ENCODE results near the gene TMEFF2.

TMEFF2 gene

GRCh38 chr2:192026059-192026824, 168.5 kb downstream of the TMEFF2 start:
- Histone ChIP-seq H2AFZ (ENCODE audit: low read depth, low read length, severe bottlenecking) (no peak overlapping the region), H3K27me3 (ENCODE audit: low read length) (no peaks in the 10 kb centered on the region), H3K9me2 (replicated peaks; ENCODE audit: insufficient read depth, low read length) (no peaks in the 10 kb centered on the region), H3K79me2 (ENCODE audit: insufficient read depth, low read length) (no peaks in the 10 kb centered on the region), H3K9ac (ENCODE audit: low read length) (no peak overlapping the region), H3K9me3 (ENCODE audit: insufficient read depth, low read length) (no peaks in the 10 kb centered on the region), H3K4me2 (ENCODE audit: low read depth, low read length, poor library complexity, severe bottlenecking) (no peak overlapping the region), H3K36me3 (ENCODE audit: low read length) (no peaks in the 10 kb centered on the region), H4K20me1 (ENCODE audit: low read depth, low read length) (no peaks in the 10 kb centered on the region), H3K4me3 (ENCODE audit: insufficient read depth, low read length, poor library complexity, severe bottlenecking) (no peak overlapping the region), H3F3A (ENCODE audit: insufficient read depth) (no peaks in the 10 kb centered on the region), H3K27ac (ENCODE audit: low read depth, low read length) (no peak overlapping the region)
- TF ChIP-seq EZH2phosphoT487 (conservative IDR thresholded peaks at IDR 0.05; ENCODE audit: low read length) = no peak
- TF ChIP-seq, protein P1, sequence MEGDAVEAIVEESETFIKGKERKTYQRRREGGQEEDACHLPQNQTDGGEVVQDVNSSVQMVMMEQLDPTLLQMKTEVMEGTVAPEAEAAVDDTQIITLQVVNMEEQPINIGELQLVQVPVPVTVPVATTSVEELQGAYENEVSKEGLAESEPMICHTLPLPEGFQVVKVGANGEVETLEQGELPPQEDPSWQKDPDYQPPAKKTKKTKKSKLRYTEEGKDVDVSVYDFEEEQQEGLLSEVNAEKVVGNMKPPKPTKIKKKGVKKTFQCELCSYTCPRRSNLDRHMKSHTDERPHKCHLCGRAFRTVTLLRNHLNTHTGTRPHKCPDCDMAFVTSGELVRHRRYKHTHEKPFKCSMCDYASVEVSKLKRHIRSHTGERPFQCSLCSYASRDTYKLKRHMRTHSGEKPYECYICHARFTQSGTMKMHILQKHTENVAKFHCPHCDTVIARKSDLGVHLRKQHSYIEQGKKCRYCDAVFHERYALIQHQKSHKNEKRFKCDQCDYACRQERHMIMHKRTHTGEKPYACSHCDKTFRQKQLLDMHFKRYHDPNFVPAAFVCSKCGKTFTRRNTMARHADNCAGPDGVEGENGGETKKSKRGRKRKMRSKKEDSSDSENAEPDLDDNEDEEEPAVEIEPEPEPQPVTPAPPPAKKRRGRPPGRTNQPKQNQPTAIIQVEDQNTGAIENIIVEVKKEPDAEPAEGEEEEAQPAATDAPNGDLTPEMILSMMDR (IDR thresholded peaks at IDR 0.05; ENCODE audit: insufficient read depth, low read length, poor library complexity, severe bottlenecking) = no peak

DNA sequence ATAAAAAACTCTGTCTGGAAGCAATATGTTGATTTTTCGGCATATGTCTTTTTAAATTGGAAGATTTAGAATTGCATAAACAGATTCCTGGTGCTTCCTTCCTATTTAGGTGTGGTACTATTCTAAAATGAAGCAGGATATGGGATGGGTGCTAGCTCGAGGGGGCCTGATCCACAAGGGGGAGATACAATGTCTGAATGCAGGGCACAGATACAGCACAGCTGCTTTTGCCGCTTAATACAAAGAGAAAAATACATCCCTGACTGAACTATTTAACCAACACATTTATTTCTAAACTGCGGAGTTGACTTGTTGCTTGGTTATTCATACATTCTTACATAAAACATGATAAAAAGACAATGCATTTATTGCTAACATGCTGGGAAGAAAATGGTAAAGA, 169.1 kb downstream of the TMEFF2 start:
- Histone ChIP-seq H3K9ac (ENCODE audit: low read length) (no peak overlapping the region), H3K9me3 (ENCODE audit: insufficient read depth, low read length) (no peaks in the 10 kb centered on the region), H3F3A (ENCODE audit: insufficient read depth) (no peaks in the 10 kb centered on the region), H3K9me2 (replicated peaks; ENCODE audit: insufficient read depth, low read length) (no peaks in the 10 kb centered on the region), H2AFZ (ENCODE audit: low read depth, low read length, severe bottlenecking) (no peak overlapping the region), H3K79me2 (ENCODE audit: insufficient read depth, low read length) (no peaks in the 10 kb centered on the region), H4K20me1 (ENCODE audit: low read depth, low read length) (no peaks in the 10 kb centered on the region), H3K4me3 (ENCODE audit: insufficient read depth, low read length, poor library complexity, severe bottlenecking) (no peak overlapping the region), H3K27me3 (ENCODE audit: low read length) (no peaks in the 10 kb centered on the region), H3K27ac (ENCODE audit: low read depth, low read length) (no peak overlapping the region), H3K36me3 (ENCODE audit: low read length) (no peaks in the 10 kb centered on the region), H3K4me2 (ENCODE audit: low read depth, low read length, poor library complexity, severe bottlenecking) (no peak overlapping the region)
- TF ChIP-seq EZH2phosphoT487 (conservative IDR thresholded peaks at IDR 0.05; ENCODE audit: low read length) = no peak
- TF ChIP-seq, protein P1 (IDR thresholded peaks at IDR 0.05; ENCODE audit: insufficient read depth, low read length, poor library complexity, severe bottlenecking) = no peak

- Histone ChIP-seq H4K20me1 (ENCODE audit: low read depth, low read length) (no peaks in the 10 kb centered on the region), H3K27me3 (ENCODE audit: low read length) (no peaks in the 10 kb centered on the region), H3K36me3 (ENCODE audit: low read length) (no peaks in the 10 kb centered on the region), H3K4me3 (ENCODE audit: insufficient read depth, low read length, poor library complexity, severe bottlenecking) (no peak overlapping the region), H2AFZ (ENCODE audit: low read depth, low read length, severe bottlenecking) (no peak overlapping the region), H3K79me2 (ENCODE audit: insufficient read depth, low read length) (no peaks in the 10 kb centered on the region), H3F3A (ENCODE audit: insufficient read depth) (no peaks in the 10 kb centered on the region), H3K27ac (ENCODE audit: low read depth, low read length) (no peak overlapping the region), H3K9me2 (replicated peaks; ENCODE audit: insufficient read depth, low read length) (no peaks in the 10 kb centered on the region), H3K9ac (ENCODE audit: low read length) (no peak overlapping the region), H3K9me3 (ENCODE audit: insufficient read depth, low read length) (no peaks in the 10 kb centered on the region), H3K4me2 (ENCODE audit: low read depth, low read length, poor library complexity, severe bottlenecking) (no peak overlapping the region)
- TF ChIP-seq, protein P1 (IDR thresholded peaks at IDR 0.05; ENCODE audit: insufficient read depth, low read length, poor library complexity, severe bottlenecking) = no peak
- no peak for TF ChIP-seq EZH2phosphoT487 (conservative IDR thresholded peaks at IDR 0.05; ENCODE audit: low read length)
Measured at GRCh38 chr2:192023006-192023405, 171.7 kb downstream of the TMEFF2 start.

Measured in SU-DHL-6 (cell line).